SK-N-SH treated with all-trans-retinoic acid at 6 μM for 48 hours (cell line): ENCODE measurements around the gene RERE.

Experiments
- ATAC-seq: fragments of 200-7000 bp; cut with Tn5 transposase; 3 replicates; pipeline ENCODE4 v1.9.1; 2020; ENCODE audit warnings: mild to moderate bottlenecking, moderate library complexity
- BACH2 ChIP-seq: fragments of 250-450 bp; sonication (Bioruptor Pico); IDR thresholded peaks from 2 replicates; pipeline ENCODE4 v1.9.0; 2021; ENCODE audit warnings: mild to moderate bottlenecking, borderline replicate concordance
- CREB5 ChIP-seq: fragments of 250-450 bp; sonication (Bioruptor Pico); IDR thresholded peaks from 2 replicates; pipeline ENCODE4 v1.5.1; 2020; ENCODE audit warnings: low read depth, mild to moderate bottlenecking, moderate library complexity
- CSDC2 ChIP-seq: fragments of 250-450 bp; sonication (Bioruptor Pico); IDR thresholded peaks from 2 replicates; pipeline ENCODE4 v1.5.0; 2020; ENCODE audit warnings: mild to moderate bottlenecking, moderate library complexity
- CSRNP3 ChIP-seq: fragments of 250-450 bp; sonication (Bioruptor Pico); IDR thresholded peaks from 2 replicates; pipeline ENCODE4 v1.5.1; 2021; ENCODE audit warnings: mild to moderate bottlenecking, moderate library complexity
- ESRRG ChIP-seq: fragments of 250-450 bp; sonication (Bioruptor Pico); IDR thresholded peaks from 2 replicates; pipeline ENCODE4 v1.6.1; 2021; ENCODE audit warnings: mild to moderate bottlenecking
- GLIS3 ChIP-seq: fragments of 250-450 bp; sonication (Bioruptor Pico); IDR thresholded peaks from 2 replicates; pipeline ENCODE4 v1.5.0; 2020; ENCODE audit warnings: mild to moderate bottlenecking, moderate library complexity
- ISL1 ChIP-seq: fragments of 250-450 bp; sonication (Bioruptor Pico); IDR thresholded peaks from 2 replicates; pipeline ENCODE4 v2.1.2; 2022; ENCODE audit warnings: mild to moderate bottlenecking, moderate library complexity
- OSR1 ChIP-seq: fragments of 250-450 bp; sonication (Bioruptor Pico); IDR thresholded peaks from 2 replicates; pipeline ENCODE4 v1.8.0; 2022; ENCODE audit warnings: moderate library complexity, mild to moderate bottlenecking, inconsistent platforms
- PATZ1 ChIP-seq: fragments of 250-450 bp; sonication (Bioruptor Pico); IDR thresholded peaks from 2 replicates; pipeline ENCODE4 v1.8.0; 2020; ENCODE audit warnings: mild to moderate bottlenecking, moderate library complexity, borderline replicate concordance
- PPARA ChIP-seq: fragments of 250-450 bp; sonication (Bioruptor Pico); IDR thresholded peaks from 2 replicates; pipeline ENCODE4 v1.5.0; 2020; ENCODE audit warnings: mild to moderate bottlenecking, borderline replicate concordance
- RARB ChIP-seq: fragments of 250-450 bp; sonication (Bioruptor Pico); IDR thresholded peaks from 2 replicates; pipeline ENCODE4 v1.8.0; 2021; ENCODE audit warnings: mild to moderate bottlenecking, moderate library complexity
- SNAI2 ChIP-seq: fragments of 250-450 bp; sonication (Bioruptor Pico); IDR thresholded peaks from 2 replicates; pipeline ENCODE4 v1.5.0; 2020; ENCODE audit warnings: mild to moderate bottlenecking, moderate library complexity
- TCF4 ChIP-seq: fragments of 250-450 bp; sonication (Bioruptor Pico); IDR thresholded peaks from 2 replicates; pipeline ENCODE4 v1.8.0; 2021; ENCODE audit warnings: mild to moderate bottlenecking, moderate library complexity, borderline replicate concordance
- TOX ChIP-seq: fragments of 250-450 bp; sonication (Bioruptor Pico); IDR thresholded peaks from 2 replicates; pipeline ENCODE4 v1.8.0; 2021; ENCODE audit warnings: mild to moderate bottlenecking, moderate library complexity, borderline replicate concordance
- TSHZ2 ChIP-seq: fragments of 250-450 bp; sonication (Bioruptor Pico); IDR thresholded peaks from 2 replicates; pipeline ENCODE4 v1.5.0; 2020; ENCODE audit warnings: mild to moderate bottlenecking, moderate library complexity
- ZC3H10 ChIP-seq: fragments of 250-450 bp; sonication (Bioruptor Pico); IDR thresholded peaks from 2 replicates; pipeline ENCODE4 v1.5.1; 2021; ENCODE audit warnings: mild to moderate bottlenecking, moderate library complexity
- ZFP3 ChIP-seq: fragments of 250-450 bp; sonication (Bioruptor Pico); IDR thresholded peaks from 2 replicates; pipeline ENCODE4 v1.5.0; 2020; ENCODE audit warnings: mild to moderate bottlenecking, moderate library complexity
- ZFP30 ChIP-seq: fragments of 450-650 bp; formaldehyde crosslinking; IDR thresholded peaks from 2 replicates; pipeline ENCODE4 v1.5.0; 2022; ENCODE audit warnings: mild to moderate bottlenecking, moderate library complexity
- ZNF565 ChIP-seq: fragments of 450-650 bp; formaldehyde crosslinking; conservative IDR thresholded peaks from 2 replicates; pipeline ENCODE4 v1.5.0; 2020; ENCODE audit warnings: low read depth, mild to moderate bottlenecking, moderate library complexity
- ZNF70 ChIP-seq: fragments of 450-650 bp; formaldehyde crosslinking; IDR thresholded peaks from 2 replicates; pipeline ENCODE4 v1.5.0; 2020; ENCODE audit warnings: mild to moderate bottlenecking, moderate library complexity

The RERE gene

DNA sequence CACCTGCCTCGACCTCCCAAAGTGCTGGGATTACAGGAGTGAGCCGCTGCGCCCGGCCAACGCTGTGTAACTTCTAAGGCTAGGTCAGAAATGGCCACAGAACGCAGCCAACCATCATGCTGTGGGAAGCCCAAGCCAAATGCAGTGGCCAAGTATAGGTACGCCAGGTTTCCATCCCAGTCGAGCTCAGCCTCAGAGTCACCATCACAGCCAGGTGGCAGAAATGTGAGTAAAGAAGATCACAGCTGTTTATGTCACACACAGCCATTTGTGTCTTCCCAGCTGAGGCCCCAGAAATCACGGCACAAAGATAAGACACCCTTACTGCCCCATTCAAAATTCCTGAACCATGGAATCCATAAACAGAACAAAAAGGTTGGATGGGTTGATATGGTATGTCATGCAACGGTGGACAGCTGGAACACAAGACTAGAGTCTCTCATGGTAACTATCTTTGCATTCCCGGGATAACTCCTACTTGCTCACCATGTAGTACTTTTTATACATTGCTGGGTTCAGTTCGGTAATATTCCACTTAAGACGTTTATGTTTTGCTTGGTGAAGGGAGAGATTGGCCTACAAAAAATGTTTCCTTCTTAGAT, 415.2 kb downstream of the RERE start:
- no peak for ATAC-seq
- TF ChIP-seq TSHZ2 (no peak), TOX (CRISPR knock-in tag) (no peak), ZFP3 (CRISPR knock-in tag) (no peak), ZNF565 (CRISPR knock-in tag) (no peak), ISL1 (no peak), CREB5 (CRISPR knock-in tag) (no peak), BACH2 (CRISPR knock-in tag) (no peak), GLIS3 (CRISPR knock-in tag) (no peak), CSRNP3 (CRISPR knock-in tag) (no peak), ZFP30 (no peak), SNAI2 (no peak), TCF4 (CRISPR knock-in tag) (no peak), PPARA (CRISPR knock-in tag) (no peak), ZC3H10 (CRISPR knock-in tag) (no peak), ESRRG (CRISPR knock-in tag) (no peak), OSR1 (CRISPR knock-in tag) (no peak), CSDC2 (no peak), RARB (no peak), ZNF70 (CRISPR knock-in tag) (no peak), PATZ1 (no peak)

GRCh38 chr1:8398677-8399076, 418.8 kb downstream of the RERE start:
- ATAC-seq = no peak
- TF ChIP-seq GLIS3 (CRISPR knock-in tag) (no peak), ZNF565 (CRISPR knock-in tag) (no peak), TSHZ2 (no peak), TOX (CRISPR knock-in tag) (no peak), CSRNP3 (CRISPR knock-in tag) (no peak)
